ENCODE results near the gene MANBA. TPM values are rescaled to one million over a fixed set of nuclear protein-coding genes. Genes with fewer than 3 reads are reported as not detected.

MANBA gene
- total RNA-seq, 1 experiment from 2014 or later = 3.1 TPM

DNA sequence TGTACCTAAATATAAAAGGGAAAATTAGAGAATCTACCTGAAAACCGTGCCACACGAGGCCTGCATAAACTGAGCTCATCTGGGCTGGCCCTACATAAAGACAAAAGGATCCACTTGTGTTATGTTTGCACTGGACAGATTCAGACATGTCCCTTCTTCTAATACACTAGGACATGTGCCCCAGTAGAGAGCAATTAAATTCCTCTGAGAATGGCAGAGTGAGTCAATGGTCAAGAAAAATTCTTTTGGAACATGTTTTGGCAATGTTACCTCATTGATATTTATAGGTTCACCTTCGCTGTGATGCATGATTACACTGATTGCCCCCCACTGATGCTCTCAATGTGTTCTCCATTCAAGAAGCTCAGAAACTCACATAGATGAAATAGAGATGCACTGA, 95.2 kb downstream of the MANBA start:
- no peaks in the 10 kb centered on the region for H3K27me3 ChIP-seq
- no peak overlapping the region for H3K4me3 ChIP-seq
- H3K36me3 ChIP-seq = no peaks in the 10 kb centered on the region
- DNase-seq = no peak
- no peaks in the 10 kb centered on the region for H3K9me3 ChIP-seq

DNA sequence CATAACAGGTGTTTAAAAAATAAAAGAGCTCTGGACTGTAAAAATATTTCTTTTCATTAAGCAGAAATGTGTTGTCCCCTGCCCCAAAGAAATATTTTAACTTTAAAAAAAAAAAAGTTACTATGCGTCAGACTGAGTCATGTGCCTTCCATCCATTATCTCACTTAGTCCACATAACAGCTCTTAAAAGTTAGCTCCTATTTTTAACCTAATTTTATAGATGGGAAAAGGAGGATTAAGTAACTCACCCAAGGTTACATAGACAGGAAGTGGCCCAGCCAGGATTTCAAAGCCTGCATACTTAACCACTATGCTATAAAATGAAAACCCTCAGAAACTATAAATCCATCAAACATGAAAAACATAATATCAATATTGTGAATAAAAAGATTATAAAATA, 97.7 kb downstream of the MANBA start:
- Histone ChIP-seq H3K9me3 (no peaks in the 10 kb centered on the region), H3K27me3 (no peaks in the 10 kb centered on the region), H3K36me3 (no peaks in the 10 kb centered on the region), H3K4me3 (no peak overlapping the region)
- DNase-seq = peak; percentile 33

DNA sequence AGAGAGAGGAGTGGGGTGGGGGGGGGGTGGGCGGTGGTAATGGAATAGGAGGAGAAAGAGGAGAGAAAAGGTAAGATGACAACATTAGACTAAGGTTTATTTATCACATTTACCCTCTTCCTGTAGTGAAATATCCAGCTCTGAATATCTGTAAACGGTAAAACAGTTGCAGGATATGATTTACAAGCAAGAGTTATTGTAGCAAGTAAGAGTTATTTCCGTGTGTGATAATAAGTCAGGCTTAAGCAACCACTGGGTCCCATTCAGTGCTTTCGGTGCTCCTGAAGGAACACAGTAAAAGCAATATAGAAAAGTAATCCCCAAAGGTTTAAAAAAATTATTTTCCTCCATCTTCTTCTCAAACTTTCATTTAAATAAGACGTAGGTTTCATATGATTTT, 103.6 kb downstream of the MANBA start:
- Histone ChIP-seq H3K27me3 (no peaks in the 10 kb centered on the region), H3K36me3 (no peaks in the 10 kb centered on the region), H3K9me3 (no peaks in the 10 kb centered on the region), H3K4me3 (no peak overlapping the region)
- DNase-seq = no peak

DNA sequence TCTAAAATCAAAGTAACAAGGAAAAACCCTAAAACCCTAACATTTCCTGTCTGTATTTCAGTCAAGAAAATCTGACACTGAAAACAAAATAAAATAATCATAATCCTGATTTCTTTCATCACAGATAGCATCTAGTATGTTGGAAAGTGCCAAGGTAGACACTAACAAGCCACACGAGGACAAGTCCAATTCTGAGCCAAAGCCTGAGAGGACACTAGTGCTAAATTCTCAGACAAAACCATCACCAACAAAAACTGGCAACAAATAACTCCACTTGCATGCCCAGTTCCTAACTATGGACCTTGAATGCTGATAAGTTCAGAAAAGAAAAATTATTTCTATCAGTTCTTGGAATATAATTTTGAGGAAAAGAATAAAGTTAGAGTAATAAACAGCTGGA, 113.7 kb downstream of the MANBA start:
- H3K36me3 ChIP-seq = no peaks in the 10 kb centered on the region
- DNase-seq = no peak
- H3K27me3 ChIP-seq = no peaks in the 10 kb centered on the region
- H3K9me3 ChIP-seq = no peaks in the 10 kb centered on the region
- no peak overlapping the region for H3K4me3 ChIP-seq

DNA sequence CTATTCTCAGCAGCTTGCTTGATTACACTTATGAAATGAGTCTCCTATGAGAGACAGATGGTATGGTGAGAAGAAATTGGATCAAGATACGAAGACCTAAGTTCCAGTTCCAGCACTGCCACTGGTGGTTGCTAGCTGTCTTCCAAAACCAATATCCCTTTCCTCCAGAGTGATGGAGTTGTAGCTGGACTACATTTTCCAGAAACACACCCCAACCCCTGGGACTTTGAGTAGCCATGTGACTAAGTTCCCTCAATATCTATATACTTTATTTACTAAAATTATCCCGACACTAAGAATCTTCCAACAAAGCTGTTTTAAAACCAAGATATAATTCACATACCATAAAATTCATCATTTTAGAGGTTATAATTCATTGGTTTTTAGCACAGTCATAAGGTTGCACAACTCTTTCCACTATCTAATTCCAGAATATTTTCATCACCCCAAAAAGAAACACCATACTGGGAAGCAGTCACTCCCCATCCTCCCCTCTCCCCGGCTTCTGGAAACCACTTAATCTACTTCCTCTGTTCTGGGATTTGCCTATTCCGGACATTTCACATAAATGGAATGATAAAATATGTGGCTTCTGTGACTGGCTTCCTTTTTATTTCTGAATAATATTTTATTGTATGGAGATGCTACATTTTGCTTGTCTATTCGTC, 118.0 kb downstream of the MANBA start:
- Histone ChIP-seq H3K36me3 (no peaks in the 10 kb centered on the region), H3K27me3 (no peaks in the 10 kb centered on the region), H3K9me3 (no peaks in the 10 kb centered on the region), H3K4me3 (no peak overlapping the region)
- DNase-seq = no peak

DNA sequence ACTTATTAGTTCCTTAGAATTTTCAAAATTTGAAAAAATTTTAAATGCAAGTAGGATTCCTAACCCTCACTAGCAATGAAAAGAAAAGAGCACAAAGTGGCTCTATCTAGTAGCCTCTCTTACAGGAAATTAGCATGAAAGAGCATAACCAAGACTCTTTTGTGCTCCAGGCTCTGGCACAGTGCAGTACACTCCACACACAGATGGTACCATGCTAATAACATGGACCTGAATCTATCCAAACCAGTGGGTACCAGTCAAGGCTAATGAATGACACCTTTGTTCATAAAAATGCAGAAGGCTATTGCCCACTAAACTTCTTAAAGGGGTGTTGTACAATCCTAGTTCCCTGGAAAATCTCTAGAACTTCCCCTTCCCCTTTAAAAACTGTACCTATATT, 119.0 kb downstream of the MANBA start:
- Histone ChIP-seq H3K4me3 (no peak overlapping the region), H3K36me3 (no peaks in the 10 kb centered on the region), H3K27me3 (no peaks in the 10 kb centered on the region), H3K9me3 (no peaks in the 10 kb centered on the region)
- no peak for DNase-seq

DNA sequence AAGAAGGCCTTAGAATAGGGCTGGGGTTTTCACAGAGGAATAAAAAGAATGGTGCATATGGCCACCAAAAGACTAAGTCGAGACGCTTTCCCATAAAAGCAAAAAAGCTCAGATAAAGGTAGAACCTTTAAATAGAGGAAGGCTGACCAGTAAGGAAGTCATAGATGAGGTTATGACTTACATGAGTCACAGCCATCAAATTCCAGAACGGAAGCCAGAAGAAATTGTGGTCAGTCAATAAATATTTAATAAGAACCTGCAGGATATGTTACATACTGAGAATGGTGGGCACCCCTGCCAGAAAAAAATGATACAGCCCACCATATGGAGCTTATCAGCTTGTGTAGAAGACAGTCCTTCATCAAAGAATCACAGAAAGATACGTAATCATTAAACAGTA, 120.1 kb downstream of the MANBA start:
- Histone ChIP-seq H3K36me3 (no peaks in the 10 kb centered on the region), H3K27me3 (no peaks in the 10 kb centered on the region), H3K9me3 (no peaks in the 10 kb centered on the region), H3K4me3 (no peak overlapping the region)
- peak; percentile 4 for DNase-seq

DNA sequence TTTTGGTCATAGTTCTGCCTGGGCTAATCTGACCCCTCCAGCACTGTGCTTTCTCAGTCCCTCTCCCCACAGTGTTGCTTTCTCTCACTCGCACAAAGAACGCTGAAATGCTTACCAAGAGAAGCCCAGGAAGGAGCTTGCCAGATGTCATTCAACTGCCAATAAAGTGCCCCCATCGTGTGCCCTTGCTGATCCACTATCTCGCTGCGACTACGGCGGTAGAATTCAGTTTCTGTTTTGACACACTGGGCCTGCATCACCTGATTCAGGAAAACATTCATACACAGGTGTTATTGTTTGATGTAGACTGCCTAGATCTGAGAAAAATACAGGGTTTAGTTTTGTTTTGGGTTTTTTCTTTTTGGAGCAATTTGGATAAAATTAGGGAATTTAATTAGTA, 121.2 kb downstream of the MANBA start:
- Histone ChIP-seq H3K4me3 (no peak overlapping the region), H3K27me3 (no peaks in the 10 kb centered on the region), H3K36me3 (no peaks in the 10 kb centered on the region), H3K9me3 (no peaks in the 10 kb centered on the region)
- no peak for DNase-seq

DNA sequence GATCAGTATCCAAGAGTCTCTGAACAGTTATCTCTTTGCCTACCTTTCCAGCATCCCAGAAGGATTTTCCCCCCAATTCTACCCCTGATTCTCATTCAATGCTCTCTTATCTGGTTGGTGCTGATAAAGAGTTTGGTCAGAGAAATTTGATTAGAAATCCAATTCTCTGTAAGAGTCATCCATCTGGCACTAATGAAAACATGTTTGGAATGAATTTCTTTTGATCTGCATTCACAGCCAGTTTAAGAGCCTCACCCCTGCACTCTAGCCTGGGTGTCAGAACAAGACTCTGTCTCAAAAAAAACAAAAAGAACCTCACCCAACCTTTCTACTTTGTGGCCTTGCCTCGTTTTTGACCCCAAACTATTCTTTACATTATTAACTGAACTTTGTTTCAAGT, 122.1 kb downstream of the MANBA start:
- Histone ChIP-seq H3K27me3 (no peaks in the 10 kb centered on the region), H3K9me3 (no peaks in the 10 kb centered on the region), H3K36me3 (no peaks in the 10 kb centered on the region), H3K4me3 (no peak overlapping the region)
- DNase-seq = no peak

DNA sequence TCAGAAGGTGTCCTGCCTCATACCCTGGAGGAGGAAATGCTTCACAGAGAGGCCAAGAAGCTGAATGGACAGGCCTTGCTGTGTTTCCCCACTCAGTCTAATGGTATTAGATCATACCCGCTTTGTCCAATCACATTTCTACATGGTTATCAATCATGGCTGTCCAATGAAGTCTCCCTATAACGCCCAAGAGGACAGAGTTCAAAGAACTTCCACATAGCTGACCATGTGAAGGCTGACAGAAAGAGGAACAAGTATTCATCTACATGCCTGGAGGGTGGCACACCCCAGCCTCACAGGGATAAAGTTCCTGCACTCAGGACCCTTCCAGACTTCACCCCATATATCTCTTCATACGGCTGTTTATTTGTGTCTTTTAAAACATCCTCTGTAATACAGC, 123.4 kb downstream of the MANBA start:
- DNase-seq = no peak
- Histone ChIP-seq H3K36me3 (no peaks in the 10 kb centered on the region), H3K9me3 (no peaks in the 10 kb centered on the region), H3K4me3 (no peak overlapping the region), H3K27me3 (no peaks in the 10 kb centered on the region)

DNA sequence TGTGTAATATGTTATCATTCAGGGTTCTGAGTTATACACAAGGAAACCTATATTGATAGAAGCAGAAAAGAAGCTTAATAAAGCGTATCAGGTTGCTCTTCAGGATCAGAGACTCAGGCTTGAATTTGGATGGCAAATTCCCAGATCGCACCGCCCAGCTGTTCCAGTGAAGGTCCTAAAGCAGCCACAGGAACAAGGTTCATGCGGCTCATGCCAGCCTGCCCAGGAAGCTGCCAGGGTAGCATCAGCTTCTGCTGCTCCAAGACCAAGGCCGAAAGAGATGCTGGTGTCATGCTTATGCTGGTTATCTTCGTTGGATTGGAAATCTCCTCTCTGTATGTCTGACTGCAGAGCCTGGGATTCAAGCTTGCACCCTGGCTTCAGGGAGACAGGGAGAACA, 127.7 kb downstream of the MANBA start:
- Histone ChIP-seq H3K9me3 (no peaks in the 10 kb centered on the region), H3K27me3 (no peaks in the 10 kb centered on the region), H3K36me3 (no peaks in the 10 kb centered on the region), H3K4me3 (no peak overlapping the region)
- DNase-seq = no peak

DNA sequence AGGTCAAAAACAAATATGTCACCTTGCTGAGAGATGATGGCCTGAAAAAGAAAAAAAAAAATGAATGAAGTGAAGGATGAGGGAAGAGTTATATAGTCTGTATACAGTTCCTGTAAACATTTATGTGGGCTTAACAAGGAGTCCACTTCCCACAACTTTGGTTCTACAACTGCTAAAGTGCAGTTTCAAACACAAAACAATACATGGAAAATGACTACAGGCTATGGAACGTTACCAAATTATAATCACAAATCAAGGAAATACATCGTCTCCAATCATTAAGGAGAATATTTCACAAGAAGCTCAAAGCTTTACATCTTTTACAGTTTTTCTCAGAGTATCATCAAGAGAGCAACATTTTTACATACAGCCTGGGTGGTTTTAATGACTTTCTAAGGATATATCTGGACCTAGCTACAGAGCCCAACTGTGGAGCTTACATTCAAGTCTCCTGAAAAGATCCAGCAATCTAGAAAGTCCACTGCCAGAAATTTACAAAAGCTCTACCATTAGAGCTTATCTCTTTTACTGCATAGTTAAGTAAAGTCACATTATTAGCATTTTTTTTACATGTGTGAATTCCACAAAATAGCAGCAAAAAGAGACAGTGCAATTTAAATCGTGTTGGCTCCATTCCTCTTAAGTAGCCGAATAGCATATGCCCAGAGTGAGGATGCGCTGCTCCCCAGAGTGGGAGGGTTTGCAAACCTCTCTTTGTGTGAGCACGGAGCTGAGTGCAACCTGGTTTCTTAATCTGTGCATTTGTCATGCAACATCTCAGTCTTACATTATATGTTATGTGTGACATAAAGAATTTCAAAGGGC, 128.3 kb downstream of the MANBA start:
- no peak for DNase-seq
- Histone ChIP-seq H3K9me3 (no peaks in the 10 kb centered on the region), H3K4me3 (no peak overlapping the region), H3K27me3 (no peaks in the 10 kb centered on the region), H3K36me3 (no peaks in the 10 kb centered on the region)

DNA sequence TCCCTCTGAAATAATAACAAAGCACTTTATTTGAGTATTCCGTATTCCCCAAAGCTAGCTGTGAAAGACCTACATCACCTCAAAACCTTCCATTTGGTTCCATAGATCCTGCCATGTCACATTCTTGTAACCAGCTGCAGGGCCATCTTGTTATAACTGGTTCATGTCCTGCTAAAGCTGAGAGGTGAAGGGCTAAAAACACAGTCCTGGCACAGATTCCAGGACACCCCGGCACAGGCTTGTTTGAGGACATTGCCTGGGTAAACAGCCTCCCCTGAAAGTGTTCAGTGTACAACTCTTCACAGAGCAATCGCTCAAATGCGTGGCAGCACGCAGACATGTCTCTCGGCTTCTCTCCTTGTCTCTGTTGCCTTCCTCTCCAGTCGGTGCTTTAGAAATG, 129.2 kb downstream of the MANBA start:
- no peaks in the 10 kb centered on the region for H3K9me3 ChIP-seq
- no peaks in the 10 kb centered on the region for H3K36me3 ChIP-seq
- H3K4me3 ChIP-seq = no peak overlapping the region
- DNase-seq = no peak
- H3K27me3 ChIP-seq = no peaks in the 10 kb centered on the region

DNA sequence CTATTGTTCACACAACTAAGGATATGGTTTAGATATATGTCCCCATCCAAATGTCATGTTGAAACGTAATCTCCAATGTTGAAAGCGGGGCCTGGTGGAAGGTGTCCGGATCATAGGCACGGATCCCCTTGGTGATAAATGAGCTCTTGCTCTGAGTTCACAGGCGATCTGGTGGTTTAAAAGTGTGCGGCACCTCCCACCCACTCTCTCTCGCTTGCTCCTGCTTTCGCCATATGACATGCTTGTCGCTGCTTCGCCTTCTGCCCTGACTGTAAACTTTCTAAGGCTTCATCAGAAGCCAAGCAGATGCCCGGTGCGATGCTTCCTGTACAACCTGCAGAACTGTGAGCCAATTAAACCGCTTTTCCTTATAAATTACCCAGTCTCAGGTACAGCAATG, 131.1 kb downstream of the MANBA start:
- no peak overlapping the region for H3K4me3 ChIP-seq
- H3K27me3 ChIP-seq = no peaks in the 10 kb centered on the region
- no peaks in the 10 kb centered on the region for H3K36me3 ChIP-seq
- no peaks in the 10 kb centered on the region for H3K9me3 ChIP-seq
- DNase-seq = no peak

DNA sequence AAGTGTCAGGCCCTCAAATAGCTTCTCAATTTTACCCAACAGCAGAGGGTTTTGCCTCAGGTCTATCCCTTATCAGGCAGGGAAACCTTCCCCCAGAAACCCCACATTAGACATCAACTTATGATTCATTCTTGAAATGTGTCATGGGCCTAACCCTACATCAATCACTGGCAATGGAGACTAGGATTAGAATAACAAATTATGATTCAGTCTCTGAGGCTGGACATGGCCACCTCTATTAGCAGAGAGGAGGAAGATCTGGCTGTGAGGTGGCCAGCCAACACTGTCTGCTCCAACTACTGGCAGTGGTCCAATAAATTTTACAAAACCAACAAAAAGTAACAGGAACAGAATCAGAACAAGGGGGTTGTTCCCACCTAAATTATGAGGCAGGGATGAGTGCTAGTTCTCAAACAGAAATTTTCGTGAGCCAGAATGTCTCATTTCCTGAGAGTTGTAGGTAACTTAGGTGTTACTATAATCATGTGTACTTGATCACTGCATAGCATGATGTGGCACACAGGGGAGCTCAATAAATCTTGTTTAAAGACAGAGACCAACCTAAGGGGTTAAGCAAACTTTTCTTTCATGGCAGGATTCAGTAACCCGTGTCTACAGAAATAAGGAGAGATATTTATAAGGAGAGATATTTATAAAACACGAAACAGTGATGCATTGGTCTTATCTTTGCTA, 132.8 kb downstream of the MANBA start:
- Histone ChIP-seq H3K36me3 (no peaks in the 10 kb centered on the region), H3K9me3 (no peaks in the 10 kb centered on the region), H3K4me3 (no peak overlapping the region), H3K27me3 (no peaks in the 10 kb centered on the region)
- DNase-seq = peak; percentile 50

DNA sequence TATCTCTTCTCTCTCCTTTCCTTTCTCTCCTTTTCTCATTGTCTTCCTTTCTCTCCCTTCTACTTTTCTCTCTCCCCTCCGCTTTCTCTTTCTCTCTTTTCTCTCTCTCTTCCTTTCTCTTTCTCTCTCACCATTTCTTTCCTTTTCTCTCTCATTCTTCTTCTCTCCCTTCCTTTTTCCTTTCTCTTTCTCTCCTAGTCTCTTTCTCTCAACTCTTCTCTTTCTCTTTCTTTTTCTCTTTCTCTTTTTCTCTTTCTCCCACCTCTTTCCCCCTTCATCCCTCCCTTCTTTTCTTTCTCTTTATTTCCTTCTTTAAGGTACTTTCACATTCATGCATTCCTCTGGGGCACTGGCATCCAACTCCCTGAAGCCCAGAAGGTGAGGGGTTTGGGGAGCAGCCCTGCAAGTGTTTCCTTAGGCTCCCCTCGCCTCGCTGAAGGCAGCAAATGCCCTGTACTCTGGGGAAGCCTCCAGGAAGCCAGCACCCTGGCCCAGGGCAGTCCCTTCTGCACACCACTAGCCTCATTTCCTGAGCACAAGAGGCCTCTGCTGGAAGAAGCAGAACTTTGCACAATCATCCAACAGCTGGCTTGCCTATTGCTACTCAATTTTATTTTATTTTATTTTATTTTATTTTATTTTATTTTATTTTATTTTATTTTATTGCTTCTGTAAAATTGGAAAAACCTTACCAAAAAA, 135.4 kb downstream of the MANBA start:
- Histone ChIP-seq H3K36me3 (no peaks in the 10 kb centered on the region), H3K4me3 (no peak overlapping the region), H3K27me3 (no peaks in the 10 kb centered on the region), H3K9me3 (no peaks in the 10 kb centered on the region)
- DNase-seq = peak; percentile 10

DNA sequence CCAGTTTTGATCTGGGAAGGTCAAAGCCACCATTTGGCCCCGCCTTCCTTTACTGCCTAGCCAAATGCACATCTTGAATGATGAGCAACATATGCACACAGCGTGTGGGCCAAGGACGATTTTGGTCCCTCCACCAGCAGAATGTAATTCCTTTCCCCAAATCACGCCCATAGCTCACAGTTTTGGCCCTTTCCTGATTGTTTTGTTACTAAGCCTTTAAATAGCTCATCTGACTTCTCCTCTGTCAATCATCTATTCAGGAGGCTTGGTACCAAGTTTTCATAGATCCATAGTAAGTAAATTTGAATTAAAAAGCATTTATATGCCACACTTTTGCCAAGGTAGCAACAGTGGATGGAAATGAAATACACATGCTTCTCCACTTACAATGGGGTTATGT, 136.3 kb downstream of the MANBA start:
- no peaks in the 10 kb centered on the region for H3K36me3 ChIP-seq
- H3K27me3 ChIP-seq = no peaks in the 10 kb centered on the region
- no peak overlapping the region for H3K4me3 ChIP-seq
- DNase-seq = no peak
- H3K9me3 ChIP-seq = no peaks in the 10 kb centered on the region
